H1 (cell line): ENCODE data around the gene CRELD1. TPM values are rescaled to one million over a fixed set of nuclear protein-coding genes. Genes with fewer than 3 reads are reported as not detected.

Experiments used
- BRCA1 ChIP-seq: IDR thresholded peaks from 2 replicates; pipeline ENCODE4 v1.6.1; 2012; ENCODE audit warnings: low read depth, low read length, improper control_type of control experiment
- TAF7 ChIP-seq: optimal IDR thresholded peaks from 2 replicates; pipeline ENCODE3; 2011; ENCODE audit warnings: low read depth, mild to moderate bottlenecking, inconsistent platforms, low read length, moderate library complexity, borderline replicate concordance
- polyA plus RNA-seq, 7 experiments: library from polyadenylated mRNA; depleted of rRNA in 3 of 7; stranded (reverse) in 5 of 7; unstranded in 2 of 7; fragments of >200 nt in 5 of 7; fragments of 200-250 nt in 2 of 7; gene quantifications; 1 replicate in 5 of 7; 2 replicates in 1 of 7; 4 replicates in 1 of 7; pipeline versions ENCODE4 v1.2.1 to v1.2.3, GENCODE V29; 2011 to 2013; ENCODE audit warnings: missing spikeins in 2 of 7, mixed read lengths in 2 of 7
- total RNA-seq: library from RNA; stranded (reverse); fragmentation: NEBNext Ultra II Directional; extraction: Animal tissue kit (Norgen Biotek cat#: 25700); gene quantifications from 2 replicates; pipeline ENCODE4 v1.2.1, GENCODE V29; 2021

Gene CRELD1
- total and polyA plus RNA-seq, 2 of the 8 experiments (the other 6 are each of a cell fraction or from before 2014, with no cell fraction given) = 12.9 to 15.1 TPM

GRCh38 chr3:9949626-9950025 lies 16.0 kb downstream of the CRELD1 start (continued):
- no peak for TF ChIP-seq BRCA1
- TF ChIP-seq TAF7 = no peak
